ENCODE data around the gene PNPLA8. TPM values are rescaled to one million over a fixed set of nuclear protein-coding genes. Genes with fewer than 3 reads are reported as not detected.

The PNPLA8 gene
- total and polyA plus RNA-seq, 7 donors: 30.3 to 103 (median 60.1) TPM

DNA sequence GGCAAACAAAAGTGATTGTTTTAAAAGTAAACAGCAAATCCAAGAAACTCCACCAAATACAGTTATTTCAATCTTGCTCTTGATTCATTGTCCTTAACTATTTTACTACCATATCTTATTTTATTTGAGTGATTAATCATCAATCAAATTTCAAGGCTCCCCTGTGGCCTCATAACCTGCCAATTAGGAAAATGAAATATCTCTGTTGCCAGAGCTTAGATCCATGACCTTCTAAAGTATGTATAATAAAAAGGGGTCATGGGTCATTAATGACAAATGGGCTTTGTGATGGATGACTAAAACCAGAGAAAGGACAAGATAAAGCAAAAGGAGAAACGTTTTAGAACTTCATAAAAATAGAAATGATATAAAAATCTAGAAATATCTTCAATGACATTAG lies 98.2 kb downstream of the PNPLA8 start:
- no peak for TF ChIP-seq CTCF (IDR thresholded peaks at IDR 0.05)
- Histone ChIP-seq H3K4me3 (no peak overlapping the region), H3K9me3 (no peaks in the 10 kb centered on the region), H3K36me3 (ENCODE audit: insufficient read depth in 1 of 2, low read depth in 1 of 2) (no peaks in the 10 kb centered on the region), H3K4me1 (no peaks in the 10 kb centered on the region), H3K27ac (no peak overlapping the region), H3K27me3 (ENCODE audit: insufficient read depth in 3 of 3, low read length in 2 of 3) (peaks cover 0 to 2% (median 0%) of the 10 kb centered on the region in 3 donors)
- intact Hi-C loops (cut with DNase I): no loop called here
- no peak for DNase-seq
- 31 to 43% (median 35%) methylated on average over 1 of the region's 1 CpG for WGBS, 3 donors
- ATAC-seq: no peak

DNA sequence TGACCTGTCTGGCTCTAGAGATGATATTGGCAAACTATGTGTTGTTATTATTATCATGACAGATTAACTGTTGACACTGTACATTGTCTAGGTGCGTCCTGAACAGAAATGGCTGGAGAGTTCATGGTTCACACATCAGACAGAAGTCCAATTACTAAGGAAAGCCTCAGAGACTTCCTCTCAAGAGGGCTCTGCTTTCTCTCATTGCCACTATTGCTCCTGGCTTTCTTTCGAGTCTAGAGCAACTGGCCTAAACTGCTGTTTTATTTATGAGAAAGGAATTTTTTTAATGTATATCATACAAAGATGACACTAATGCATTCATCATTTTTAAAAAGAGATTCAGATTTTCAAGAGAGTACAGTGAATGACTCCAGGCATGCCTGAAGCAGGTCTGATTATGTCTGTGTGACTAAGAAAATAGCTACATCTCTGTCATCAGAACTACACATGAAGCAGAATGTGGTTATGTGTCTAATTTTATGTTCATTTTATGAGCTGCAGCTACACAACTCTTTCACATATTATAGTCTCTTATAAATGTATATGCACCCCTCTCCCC lies 100.1 kb downstream of the PNPLA8 start:
- no peaks in the 10 kb centered on the region for H3K4me1 ChIP-seq
- intact Hi-C loops (cut with DNase I): no loop called here
- DNase-seq: no peak
- no peak overlapping the region for H3K27ac ChIP-seq
- H3K9me3 ChIP-seq: no peaks in the 10 kb centered on the region
- no peak for TF ChIP-seq CTCF (IDR thresholded peaks at IDR 0.05)
- H3K27me3 ChIP-seq (ENCODE audit: insufficient read depth in 3 of 3, low read length in 2 of 3): peaks cover 0 to 2% (median 0%) of the 10 kb centered on the region in 3 donors
- no peaks in the 10 kb centered on the region for H3K36me3 ChIP-seq (ENCODE audit: insufficient read depth in 1 of 2, low read depth in 1 of 2)
- 64 to 72% (median 67%) methylated on average over 2 of the region's 2 CpGs for WGBS, 3 donors
- H3K4me3 ChIP-seq: no peak overlapping the region
- no peak for ATAC-seq

DNA sequence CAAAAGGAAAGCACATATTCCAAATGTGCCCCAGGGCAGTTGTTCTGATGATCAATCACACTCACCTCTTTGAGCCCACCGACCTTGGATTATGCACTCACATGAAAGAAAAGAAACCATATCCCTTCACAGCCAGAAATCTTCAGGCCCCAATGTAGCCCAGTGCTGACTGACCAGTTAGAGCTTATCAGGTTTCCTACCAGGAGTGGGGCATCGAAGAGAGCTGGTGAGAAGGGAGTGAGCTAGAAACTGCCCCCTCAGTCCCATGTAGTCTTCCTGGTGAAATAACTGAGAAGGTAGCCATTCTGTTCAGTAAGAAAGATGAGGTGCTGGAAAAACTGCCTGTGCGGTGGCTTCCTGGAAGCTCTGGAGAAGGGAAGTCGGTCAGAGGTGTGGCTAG lies 101.9 kb downstream of the PNPLA8 start:
- no peak for TF ChIP-seq CTCF (IDR thresholded peaks at IDR 0.05)
- Histone ChIP-seq H3K27ac (no peak overlapping the region), H3K9me3 (no peaks in the 10 kb centered on the region), H3K4me1 (no peaks in the 10 kb centered on the region), H3K4me3 (no peak overlapping the region), H3K27me3 (ENCODE audit: insufficient read depth in 3 of 3, low read length in 2 of 3) (peaks cover 0 to 3% (median 0%) of the 10 kb centered on the region in 3 donors), H3K36me3 (ENCODE audit: insufficient read depth in 1 of 2, low read depth in 1 of 2) (no peaks in the 10 kb centered on the region)
- no peak for ATAC-seq
- intact Hi-C loops (cut with DNase I): no loop called here
- DNase-seq: no peak
- WGBS, 3 donors: 63 to 67% (median 65%) methylated on average over 4 of the region's 4 CpGs

GRCh38 chr7:108423089-108423989 lies 102.6 kb downstream of the PNPLA8 start:
- TF ChIP-seq CTCF (IDR thresholded peaks at IDR 0.05): no peak

More at GRCh38 chr7:108423089-108423989, 102.6 kb downstream of the PNPLA8 start:
- Histone ChIP-seq H3K27me3 (ENCODE audit: insufficient read depth in 3 of 3, low read length in 2 of 3) (peaks cover 0 to 3% (median 0%) of the 10 kb centered on the region in 3 donors), H3K9me3 (no peaks in the 10 kb centered on the region), H3K4me1 (no peaks in the 10 kb centered on the region), H3K36me3 (ENCODE audit: insufficient read depth in 1 of 2, low read depth in 1 of 2) (no peaks in the 10 kb centered on the region), H3K4me3 (no peak overlapping the region), H3K27ac (no peak overlapping the region)
- DNase-seq: no peak
- intact Hi-C loops (cut with DNase I): no loop called here
- no peak for ATAC-seq
- WGBS, 3 donors: 76 to 80% (median 77%) methylated on average over 5 of the region's 5 CpGs
